IPS DF 6.9 (cell line): ENCODE results near the gene EXOSC9.

Source experiments
- DNase-seq: peaks from one replicate; pipeline ENCODE4 v3.0.0-alpha.2; 2013; ENCODE audit warnings: low read depth, low spot score
- H3K27ac ChIP-seq: one replicate; pipeline ENCODE4 v1.5.1; 2013; ENCODE audit warnings: low read length, control low read depth
- H3K27me3 ChIP-seq: 2 replicates; pipeline ENCODE4 v1.6.1; 2013; ENCODE audit warnings: mild to moderate bottlenecking, low read length; ENCODE audit not compliant: control insufficient read depth, insufficient read depth
- H3K36me3 ChIP-seq: 2 replicates; pipeline ENCODE4 v1.6.1; 2013; ENCODE audit warnings: low read length; ENCODE audit not compliant: control insufficient read depth, insufficient read depth
- H3K4me1 ChIP-seq: 2 replicates; pipeline ENCODE4 v1.6.1; 2013; ENCODE audit warnings: low read length; ENCODE audit not compliant: control insufficient read depth, insufficient read depth
- H3K4me3 ChIP-seq: 2 replicates; pipeline ENCODE4 v1.5.1; 2013; ENCODE audit warnings: mild to moderate bottlenecking, low read length
- H3K9me3 ChIP-seq: 2 replicates; pipeline ENCODE4 v1.6.1; 2013; ENCODE audit warnings: low read length, inconsistent platforms; ENCODE audit not compliant: control insufficient read depth, insufficient read depth
- WGBS: extraction: QIAGEN DNeasy Blood & Tissue Kit; methylation state at CpG from one replicate; pipeline ENCODE4 v1.1.7; 2013; ENCODE audit warnings: mixed read lengths, missing lambda C conversion rate; ENCODE audit not compliant: insufficient read length, insufficient coverage; 5-methylcytosine and 5-hydroxymethylcytosine counted together

The EXOSC9 gene

GRCh38 chr4:121800638-121800960, 524 bp upstream of the EXOSC9 start:
- Histone ChIP-seq H3K4me1 (peaks cover 1% of the 10 kb centered on the region; the same call in 1 of the 2 replicates), H3K36me3 (no peaks in the 10 kb centered on the region; the same call in 1 of the 2 replicates), H3K9me3 (no peaks in the 10 kb centered on the region), H3K4me3 (peak overlapping the region; percentile 100; the same call in 1 of the 2 replicates), H3K27me3 (no peaks in the 10 kb centered on the region), H3K27ac (no peak overlapping the region)
- 100% methylated on average over 1 of the region's 8 CpGs for WGBS
- DNase-seq: no peak

- DNase-seq: no peak
- no peaks in the 10 kb centered on the region; the same call in 1 of the 2 replicates for H3K4me1 ChIP-seq
- H3K9me3 ChIP-seq: no peaks in the 10 kb centered on the region
- H3K36me3 ChIP-seq: no peaks in the 10 kb centered on the region; the same call in 1 of the 2 replicates
- H3K27me3 ChIP-seq: no peaks in the 10 kb centered on the region
- WGBS: no CpG with 5 or more reads among the region's 4 CpGs
- H3K27ac ChIP-seq: no peak overlapping the region
- peak overlapping the region; percentile 100 for H3K4me3 ChIP-seq
Observed at GRCh38 chr4:121801715-121802075, 572 bp downstream of the EXOSC9 start.

GRCh38 chr4:121806411-121806810, 5.3 kb downstream of the EXOSC9 start:
- no peak for DNase-seq
- Histone ChIP-seq H3K9me3 (no peaks in the 10 kb centered on the region), H3K27ac (no peak overlapping the region), H3K27me3 (no peaks in the 10 kb centered on the region), H3K4me1 (no peaks in the 10 kb centered on the region), H3K4me3 (no peak overlapping the region), H3K36me3 (peaks cover 4% of the 10 kb centered on the region; the same call in 1 of the 2 replicates)
- no CpG with 5 or more reads among the region's 4 CpGs for WGBS

- Histone ChIP-seq H3K9me3 (no peaks in the 10 kb centered on the region), H3K36me3 (peaks cover 7% of the 10 kb centered on the region; the same call in 1 of the 2 replicates), H3K27me3 (no peaks in the 10 kb centered on the region), H3K27ac (no peak overlapping the region), H3K4me1 (no peaks in the 10 kb centered on the region), H3K4me3 (no peak overlapping the region)
- DNase-seq: no peak
Observed at GRCh38 chr4:121811122-121811521, 10.0 kb downstream of the EXOSC9 start.

- Histone ChIP-seq H3K4me1 (no peaks in the 10 kb centered on the region), H3K27ac (no peak overlapping the region), H3K9me3 (no peaks in the 10 kb centered on the region), H3K27me3 (no peaks in the 10 kb centered on the region), H3K36me3 (peaks cover 21% of the 10 kb centered on the region; the same call in 1 of the 2 replicates), H3K4me3 (no peak overlapping the region)
- DNase-seq: no peak
- WGBS: no CpG with 5 or more reads among the region's 2 CpGs
Observed at GRCh38 chr4:121814756-121815155, 13.6 kb downstream of the EXOSC9 start.

- Histone ChIP-seq H3K27ac (no peak overlapping the region), H3K4me3 (no peak overlapping the region), H3K27me3 (no peaks in the 10 kb centered on the region), H3K9me3 (no peaks in the 10 kb centered on the region), H3K36me3 (peaks cover 21% of the 10 kb centered on the region; the same call in 1 of the 2 replicates), H3K4me1 (no peaks in the 10 kb centered on the region)
- no peak for DNase-seq
- WGBS: no CpG with 5 or more reads among the region's 3 CpGs
Observed at GRCh38 chr4:121817006-121817405, 15.9 kb downstream of the EXOSC9 start.

GRCh38 chr4:121817701-121818100, 16.6 kb downstream of the EXOSC9 start:
- H3K9me3 ChIP-seq: no peaks in the 10 kb centered on the region
- peaks cover 21% of the 10 kb centered on the region; the same call in 1 of the 2 replicates for H3K36me3 ChIP-seq
- no peak overlapping the region for H3K27ac ChIP-seq
- WGBS: no CpG with 5 or more reads among the region's 1 CpG
- H3K4me1 ChIP-seq: no peaks in the 10 kb centered on the region
- no peaks in the 10 kb centered on the region for H3K27me3 ChIP-seq
- DNase-seq: no peak
- no peak overlapping the region for H3K4me3 ChIP-seq

GRCh38 chr4:121818215-121818614, 17.1 kb downstream of the EXOSC9 start:
- H3K4me3 ChIP-seq: no peak overlapping the region
- H3K36me3 ChIP-seq: peaks cover 21% of the 10 kb centered on the region; the same call in 1 of the 2 replicates
- H3K4me1 ChIP-seq: no peaks in the 10 kb centered on the region
- H3K27me3 ChIP-seq: no peaks in the 10 kb centered on the region
- no peak for DNase-seq
- H3K9me3 ChIP-seq: no peaks in the 10 kb centered on the region
- no CpG with 5 or more reads among the region's 1 CpG for WGBS
- H3K27ac ChIP-seq: no peak overlapping the region

- Histone ChIP-seq H3K27me3 (no peaks in the 10 kb centered on the region), H3K36me3 (peaks cover 21% of the 10 kb centered on the region; the same call in 1 of the 2 replicates), H3K9me3 (no peaks in the 10 kb centered on the region), H3K4me1 (no peaks in the 10 kb centered on the region), H3K4me3 (no peak overlapping the region), H3K27ac (no peak overlapping the region)
- no peak for DNase-seq
- WGBS: no CpG with 5 or more reads among the region's 1 CpG
Observed at GRCh38 chr4:121819216-121819965, 18.3 kb downstream of the EXOSC9 start.

- no peaks in the 10 kb centered on the region for H3K4me1 ChIP-seq
- no peak overlapping the region; the same call in 1 of the 2 replicates for H3K4me3 ChIP-seq
- no peak overlapping the region for H3K27ac ChIP-seq
- 100% methylated on average over 1 of the region's 1 CpG for WGBS
- H3K36me3 ChIP-seq: peaks cover 21% of the 10 kb centered on the region; the same call in 1 of the 2 replicates
- no peak for DNase-seq
- H3K27me3 ChIP-seq: no peaks in the 10 kb centered on the region
- no peaks in the 10 kb centered on the region for H3K9me3 ChIP-seq
Observed at GRCh38 chr4:121822047-121822446, 20.9 kb downstream of the EXOSC9 start.
